ENCODE results near the gene CMKLR1.

Gene CMKLR1

DNA sequence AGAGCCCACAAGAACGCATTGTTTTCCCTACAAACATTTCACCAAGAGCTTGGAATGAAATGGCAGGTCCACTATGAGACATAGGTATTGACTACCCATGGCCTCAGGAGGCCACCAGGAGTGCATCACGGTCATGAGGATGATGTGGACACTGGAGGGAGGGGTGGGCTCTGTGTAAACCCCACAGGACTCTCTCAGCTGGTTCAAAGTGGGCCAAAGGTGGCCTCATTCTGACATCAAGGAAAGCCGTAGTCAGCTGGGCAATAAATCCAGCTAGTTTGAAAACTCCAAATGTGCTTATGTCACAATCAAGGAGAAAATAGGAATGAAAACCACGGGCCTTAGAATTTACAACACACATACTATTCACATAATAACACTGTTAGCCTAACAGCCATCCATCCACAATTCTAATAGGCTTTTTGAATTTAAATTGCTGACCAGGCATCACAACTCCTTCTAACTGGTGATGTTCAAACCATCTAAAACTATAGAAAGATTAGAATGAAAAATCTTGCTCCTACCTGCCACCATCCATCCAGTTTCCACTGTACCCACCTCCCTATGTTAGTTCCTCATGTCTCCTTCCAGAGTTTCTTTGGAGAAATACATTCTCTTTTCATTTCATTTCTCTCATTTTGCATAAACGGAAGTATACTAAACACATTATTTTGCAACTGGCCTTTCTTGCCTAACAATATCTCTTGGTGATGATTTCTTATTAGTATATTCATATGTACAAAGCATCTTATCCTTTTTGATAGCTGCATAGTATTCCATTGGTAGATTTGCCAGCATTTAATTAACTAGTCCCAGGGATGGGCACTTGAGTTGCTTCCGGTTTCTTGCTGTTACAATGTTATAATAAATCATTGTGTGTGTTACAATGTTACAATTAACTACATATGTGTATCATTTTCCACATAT, 21.5 kb downstream of the CMKLR1 start:
- no peaks in the 10 kb centered on the region for H3K9me3 ChIP-seq (ENCODE audit: low read depth, low read length)
- TF ChIP-seq POLR2AphosphoS5 (IDR thresholded peaks at IDR 0.05; ENCODE audit: borderline replicate concordance, low read depth, low read length) (no peak), EZH2 (IDR thresholded peaks at IDR 0.05) (no peak), FOXP2 (optimal IDR thresholded peaks at IDR 0.05; ENCODE audit: control extremely low read depth, extremely low read length, insufficient read depth) (no peak)
- no peak overlapping the region for H3K4me3 ChIP-seq
- no peaks in the 10 kb centered on the region for H3K36me3 ChIP-seq (ENCODE audit: insufficient read depth, low read length)
- no peak overlapping the region for H3K27ac ChIP-seq
- DNase-seq (ENCODE audit: low read depth, low spot score), result no peak
- H3K9ac ChIP-seq (ENCODE audit: insufficient read length), result no peak overlapping the region

DNA sequence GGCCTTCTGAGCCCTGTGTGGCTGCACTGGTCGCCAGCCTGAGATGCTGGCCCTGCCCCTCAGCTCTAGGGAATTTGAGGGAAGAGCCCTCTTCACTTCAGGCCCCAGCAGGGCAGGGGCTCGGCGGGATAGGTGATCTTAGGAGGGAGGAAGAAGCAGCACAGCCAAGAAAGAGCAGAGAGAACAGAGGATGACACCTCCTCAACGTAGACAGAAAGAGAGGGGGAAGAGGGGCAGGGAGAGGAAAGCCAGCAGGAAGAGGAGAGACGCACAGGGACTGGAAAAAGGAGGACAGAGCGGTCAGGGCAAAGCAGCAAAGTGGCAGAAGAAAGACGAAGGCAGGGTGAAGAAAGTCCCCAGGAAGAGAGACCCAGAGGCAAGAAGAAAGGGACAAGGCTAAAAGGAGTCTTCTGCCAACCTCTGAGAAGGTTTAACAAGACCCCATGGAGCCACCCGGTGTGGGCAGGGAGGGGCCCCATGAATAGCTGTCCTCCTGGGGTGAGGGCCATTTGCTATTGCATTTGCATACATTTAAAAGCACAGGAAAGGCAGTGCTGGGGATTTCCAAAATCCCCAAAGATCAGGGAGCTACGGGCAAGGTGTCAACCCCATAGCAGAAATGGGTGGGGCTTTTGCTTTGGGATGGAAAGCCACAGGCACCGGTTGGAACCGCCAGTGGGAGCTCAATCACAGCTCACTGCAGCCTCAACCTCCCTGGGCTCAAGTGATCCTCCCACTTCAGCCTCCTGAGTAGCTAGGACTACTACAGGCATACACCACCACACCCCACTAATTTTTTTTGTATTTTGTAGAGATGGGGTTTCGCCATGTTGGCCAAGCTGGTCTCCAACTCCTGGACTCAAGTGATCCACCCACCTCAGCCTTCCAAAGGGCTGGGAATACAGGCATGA, 22.7 kb downstream of the CMKLR1 start:
- Histone ChIP-seq H3K9ac (ENCODE audit: insufficient read length) (no peak overlapping the region), H3K4me3 (no peak overlapping the region), H3K9me3 (ENCODE audit: low read depth, low read length) (no peaks in the 10 kb centered on the region), H3K27ac (no peak overlapping the region), H3K36me3 (ENCODE audit: insufficient read depth, low read length) (no peaks in the 10 kb centered on the region)
- DNase-seq (ENCODE audit: low read depth, low spot score), result no peak
- TF ChIP-seq FOXP2 (optimal IDR thresholded peaks at IDR 0.05; ENCODE audit: control extremely low read depth, extremely low read length, insufficient read depth) (no peak), EZH2 (IDR thresholded peaks at IDR 0.05) (no peak), POLR2AphosphoS5 (IDR thresholded peaks at IDR 0.05; ENCODE audit: borderline replicate concordance, low read depth, low read length) (no peak)

DNA sequence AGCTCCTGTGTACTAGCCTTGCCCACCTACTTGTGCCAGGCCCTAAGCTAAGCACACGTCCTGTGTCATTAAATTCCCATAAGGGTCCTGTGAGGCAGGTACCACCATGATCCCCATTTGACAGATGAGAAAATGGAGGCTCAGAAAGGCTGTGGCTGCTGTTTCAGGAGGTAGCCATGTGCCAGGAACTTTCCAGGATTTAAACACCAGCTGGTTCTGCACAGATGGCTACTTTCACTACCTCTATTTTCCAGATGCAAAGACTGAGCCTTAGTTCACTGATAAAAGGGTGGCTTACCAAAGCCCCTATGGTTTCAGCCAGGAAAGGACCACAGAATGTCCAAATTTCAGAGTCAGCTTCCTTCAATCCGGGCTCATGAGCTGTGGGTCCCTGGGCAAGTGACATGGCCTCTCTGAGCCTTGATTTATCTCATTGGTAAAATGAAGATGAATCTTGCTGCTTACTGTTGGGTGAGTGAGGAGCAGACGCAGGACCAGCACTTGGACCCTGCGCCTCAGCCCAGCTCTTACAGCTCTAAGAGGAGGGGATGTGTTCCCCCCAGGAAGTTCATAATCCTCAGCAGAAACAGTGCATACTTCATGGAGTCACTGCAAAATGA, 23.5 kb downstream of the CMKLR1 start:
- no peak overlapping the region for H3K27ac ChIP-seq
- H3K9ac ChIP-seq (ENCODE audit: insufficient read length), result no peak overlapping the region
- DNase-seq (ENCODE audit: low read depth, low spot score), result no peak

DNA sequence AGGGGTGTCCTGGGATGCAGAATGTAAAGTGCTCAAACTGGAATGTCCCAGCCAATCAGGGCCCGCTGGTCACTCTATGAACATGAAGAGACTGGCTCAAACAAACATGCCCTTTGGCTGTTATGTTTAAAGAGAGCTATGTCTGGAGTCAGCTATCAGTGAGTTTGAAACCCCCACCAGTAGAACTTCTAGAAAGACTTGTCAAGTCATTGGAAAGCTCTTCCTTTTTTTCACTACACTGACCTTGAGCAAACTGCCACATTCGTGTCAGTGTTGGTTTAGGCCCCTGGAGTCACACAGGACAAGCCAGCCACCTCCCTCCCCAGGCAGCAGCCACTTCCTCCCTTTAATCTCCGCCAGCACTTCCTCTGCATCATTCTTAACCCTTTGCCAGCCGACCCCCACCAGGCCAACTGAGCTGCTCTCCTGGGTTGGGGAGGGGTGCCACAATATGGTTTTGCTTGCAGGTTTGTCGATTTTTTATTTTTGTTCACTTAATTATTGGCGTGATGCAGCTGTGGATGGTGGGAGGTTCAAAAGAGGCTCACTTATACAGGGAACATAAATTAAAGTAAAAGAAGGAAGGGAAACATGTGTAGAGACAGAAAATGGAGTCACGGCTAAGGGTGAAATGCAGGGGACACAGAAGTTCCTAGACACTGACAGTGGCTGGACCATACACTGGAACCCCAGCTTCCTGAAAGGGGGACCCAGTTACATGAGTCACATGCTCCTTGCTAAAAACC, 25.3 kb downstream of the CMKLR1 start:
- DNase-seq (ENCODE audit: low read depth, low spot score), result no peak
- Histone ChIP-seq H3K27ac (no peak overlapping the region), H3K4me3 (no peak overlapping the region), H3K9me3 (ENCODE audit: low read depth, low read length) (no peaks in the 10 kb centered on the region), H3K36me3 (ENCODE audit: insufficient read depth, low read length) (no peaks in the 10 kb centered on the region), H3K9ac (ENCODE audit: insufficient read length) (no peak overlapping the region)
- TF ChIP-seq POLR2AphosphoS5 (IDR thresholded peaks at IDR 0.05; ENCODE audit: borderline replicate concordance, low read depth, low read length), result no peak
- TF ChIP-seq EZH2 (IDR thresholded peaks at IDR 0.05), result no peak
- TF ChIP-seq FOXP2 (optimal IDR thresholded peaks at IDR 0.05; ENCODE audit: control extremely low read depth, extremely low read length, insufficient read depth), result no peak

More for the DNA sequence above, 23.5 kb downstream of the CMKLR1 start:
- H3K4me3 ChIP-seq, result no peak overlapping the region
- no peaks in the 10 kb centered on the region for H3K9me3 ChIP-seq (ENCODE audit: low read depth, low read length)
- no peaks in the 10 kb centered on the region for H3K36me3 ChIP-seq (ENCODE audit: insufficient read depth, low read length)
- TF ChIP-seq EZH2 (IDR thresholded peaks at IDR 0.05) (no peak), FOXP2 (optimal IDR thresholded peaks at IDR 0.05; ENCODE audit: control extremely low read depth, extremely low read length, insufficient read depth) (no peak)

DNA sequence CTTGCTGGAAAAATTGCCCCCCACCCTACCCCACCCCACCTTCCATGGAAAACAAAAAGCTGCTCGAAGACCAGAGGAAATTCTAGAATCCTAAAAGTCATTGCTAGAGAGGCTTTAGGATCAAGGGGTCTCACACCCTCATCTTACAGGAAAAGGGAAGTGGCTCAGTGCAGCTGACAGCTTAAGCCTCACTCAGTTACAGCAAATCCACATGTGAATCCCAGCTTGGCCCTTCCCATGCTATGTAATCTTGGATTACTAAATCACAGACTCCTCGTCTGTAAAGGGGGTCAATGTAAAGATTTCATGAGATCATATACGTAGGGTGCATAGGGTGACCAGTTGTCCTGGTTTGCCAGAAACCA, 25.9 kb downstream of the CMKLR1 start:
- Histone ChIP-seq H3K9ac (ENCODE audit: insufficient read length) (no peak overlapping the region), H3K27ac (no peak overlapping the region)

DNA sequence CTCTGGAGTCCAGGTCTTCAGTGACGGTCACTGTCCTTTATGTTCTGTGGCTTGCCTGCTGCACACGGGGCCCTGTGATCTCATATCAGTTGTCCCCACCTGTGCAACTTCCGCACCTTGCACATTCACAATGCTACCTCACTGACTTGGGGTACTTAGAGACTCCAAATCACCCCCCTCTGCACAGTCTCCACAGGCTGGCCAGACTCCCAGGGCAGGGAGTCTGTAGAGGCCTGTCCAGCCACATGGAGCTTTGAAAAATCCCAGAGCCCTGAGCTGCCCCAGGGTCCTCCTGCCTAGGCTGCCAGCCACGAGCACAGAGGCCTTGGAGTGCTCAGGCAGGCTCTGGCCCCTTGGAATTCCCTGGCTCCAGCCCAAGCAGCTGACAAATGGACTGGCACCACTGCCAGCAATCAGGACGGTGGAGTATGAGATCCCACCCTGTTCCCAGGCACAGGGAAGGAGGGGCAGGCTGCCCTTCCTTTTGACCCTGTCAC, 26.4 kb downstream of the CMKLR1 start:
- H3K9me3 ChIP-seq (ENCODE audit: low read depth, low read length), result no peaks in the 10 kb centered on the region
- no peak overlapping the region for H3K9ac ChIP-seq (ENCODE audit: insufficient read length)
- H3K36me3 ChIP-seq (ENCODE audit: insufficient read depth, low read length), result no peaks in the 10 kb centered on the region
- no peak overlapping the region for H3K4me3 ChIP-seq
- no peak for DNase-seq (ENCODE audit: low read depth, low spot score)
- no peak overlapping the region for H3K27ac ChIP-seq
- TF ChIP-seq FOXP2 (optimal IDR thresholded peaks at IDR 0.05; ENCODE audit: control extremely low read depth, extremely low read length, insufficient read depth) (no peak), EZH2 (IDR thresholded peaks at IDR 0.05) (no peak), POLR2AphosphoS5 (IDR thresholded peaks at IDR 0.05; ENCODE audit: borderline replicate concordance, low read depth, low read length) (no peak)

More for the DNA sequence above, 25.9 kb downstream of the CMKLR1 start:
- no peaks in the 10 kb centered on the region for H3K9me3 ChIP-seq (ENCODE audit: low read depth, low read length)
- H3K4me3 ChIP-seq, result no peak overlapping the region
- no peaks in the 10 kb centered on the region for H3K36me3 ChIP-seq (ENCODE audit: insufficient read depth, low read length)
- TF ChIP-seq EZH2 (IDR thresholded peaks at IDR 0.05), result no peak
- TF ChIP-seq POLR2AphosphoS5 (IDR thresholded peaks at IDR 0.05; ENCODE audit: borderline replicate concordance, low read depth, low read length), result no peak
- TF ChIP-seq FOXP2 (optimal IDR thresholded peaks at IDR 0.05; ENCODE audit: control extremely low read depth, extremely low read length, insufficient read depth), result no peak
- DNase-seq (ENCODE audit: low read depth, low spot score), result no peak

DNA sequence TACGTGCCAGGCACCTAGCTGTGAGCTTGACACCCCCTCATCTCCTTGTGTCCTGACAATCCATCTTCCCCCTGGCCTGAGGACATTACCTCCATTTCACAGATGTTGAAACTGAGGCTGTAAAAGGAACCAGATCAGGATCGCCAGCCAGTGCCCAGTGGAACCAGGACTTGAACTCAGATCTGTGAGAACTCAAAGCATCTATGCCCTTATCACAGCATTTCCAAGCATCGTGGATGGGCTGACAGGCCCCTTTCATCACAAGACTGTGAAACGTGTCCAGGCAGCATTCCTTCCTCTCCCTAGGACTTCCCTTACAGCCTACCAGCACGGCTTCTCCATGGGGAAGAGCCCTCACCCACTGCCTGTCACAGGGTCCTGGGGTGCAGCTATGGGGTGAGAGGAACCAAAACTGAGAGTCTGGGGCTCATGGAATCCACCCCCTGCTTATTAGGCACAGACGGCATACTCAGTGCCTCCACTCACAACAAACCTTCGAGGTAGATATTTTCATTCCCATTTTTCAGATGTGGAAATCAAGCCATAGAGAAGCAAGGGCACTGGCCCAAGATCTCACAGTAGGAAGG, 26.9 kb downstream of the CMKLR1 start:
- H3K9me3 ChIP-seq (ENCODE audit: low read depth, low read length), result no peaks in the 10 kb centered on the region
- H3K27ac ChIP-seq, result no peak overlapping the region
- no peak overlapping the region for H3K9ac ChIP-seq (ENCODE audit: insufficient read length)
- DNase-seq (ENCODE audit: low read depth, low spot score), result no peak
- H3K4me3 ChIP-seq, result no peak overlapping the region
- no peak for TF ChIP-seq EZH2 (IDR thresholded peaks at IDR 0.05)
- no peak for TF ChIP-seq POLR2AphosphoS5 (IDR thresholded peaks at IDR 0.05; ENCODE audit: borderline replicate concordance, low read depth, low read length)
- no peak for TF ChIP-seq FOXP2 (optimal IDR thresholded peaks at IDR 0.05; ENCODE audit: control extremely low read depth, extremely low read length, insufficient read depth)
- no peaks in the 10 kb centered on the region for H3K36me3 ChIP-seq (ENCODE audit: insufficient read depth, low read length)

All from SK-N-MC (cell line).